K562 (cell line): ENCODE results near the gene CCR6.

Source experiments
- DNMT1 ChIP-seq: fragments of 450-650 bp; IDR thresholded peaks from 2 replicates; pipeline ENCODE4 v1.6.1; 2016; ENCODE audit warnings: antibody characterized with exemption, mild to moderate bottlenecking
- EZH2 ChIP-seq: IDR thresholded peaks from 2 replicates; pipeline ENCODE4 v1.6.1; 2012; ENCODE audit warnings: low read depth, mild to moderate bottlenecking, inconsistent platforms, low read length, borderline replicate concordance
- NFIC ChIP-seq: fragments of 450-650 bp; IDR thresholded peaks from 2 replicates; pipeline ENCODE4 v1.6.1; 2017; ENCODE audit warnings: mild to moderate bottlenecking, inconsistent platforms
- POLR2A ChIP-seq: fragments of 450-650 bp; conservative IDR thresholded peaks from 2 replicates; pipeline ENCODE4 v1.6.1; 2016
- SRF ChIP-seq, 2 experiments: fragments of 250-450, 450-650 bp in 1 of 2; sonication (Bioruptor Pico) in 1 of 2; sonication (generic) in 1 of 2; formaldehyde crosslinking; IDR thresholded peaks; 2 replicates each; pipeline versions ENCODE4 v1.5.0 to v1.5.1; 2020 to 2022; ENCODE audit warnings: mild to moderate bottlenecking in 1 of 2, missing genetic modification reagents in 1 of 2
- TF ChIP-seq, protein P1 (sequence below): IDR thresholded peaks from 2 replicates; pipeline ENCODE4 v1.6.1; 2016; ENCODE audit warnings: missing genetic modification characterization, missing compliant biosample characterization

GRCh38 chr6:167150941-167151549, 28.1 kb downstream of the CCR6 start:
- TF ChIP-seq DNMT1 (no peak), EZH2 (no peak), NFIC (no peak), SRF (CRISPR knock-in tag; IDR thresholded peaks at IDR 0.05) (no peak), POLR2A (no peak)
- TF ChIP-seq, protein P1, sequence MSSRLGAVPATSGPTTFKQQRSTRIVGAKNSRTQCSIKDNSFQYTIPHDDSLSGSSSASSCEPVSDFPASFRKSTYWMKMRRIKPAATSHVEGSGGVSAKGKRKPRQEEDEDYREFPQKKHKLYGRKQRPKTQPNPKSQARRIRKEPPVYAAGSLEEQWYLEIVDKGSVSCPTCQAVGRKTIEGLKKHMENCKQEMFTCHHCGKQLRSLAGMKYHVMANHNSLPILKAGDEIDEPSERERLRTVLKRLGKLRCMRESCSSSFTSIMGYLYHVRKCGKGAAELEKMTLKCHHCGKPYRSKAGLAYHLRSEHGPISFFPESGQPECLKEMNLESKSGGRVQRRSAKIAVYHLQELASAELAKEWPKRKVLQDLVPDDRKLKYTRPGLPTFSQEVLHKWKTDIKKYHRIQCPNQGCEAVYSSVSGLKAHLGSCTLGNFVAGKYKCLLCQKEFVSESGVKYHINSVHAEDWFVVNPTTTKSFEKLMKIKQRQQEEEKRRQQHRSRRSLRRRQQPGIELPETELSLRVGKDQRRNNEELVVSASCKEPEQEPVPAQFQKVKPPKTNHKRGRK (tag) = no peak
